NCI-H146 (cell line): ENCODE measurements around the gene RAET1G.
"Not testable (repeated sequence)": the region's sequence is repeated elsewhere in the genome, so short reads cannot be mapped to it uniquely, and the experiment has no call there.

Experiments used
- DNase-seq: peaks from one replicate; lab custom pipeline; 2025; lab: John Stamatoyannopoulos, UW

RAET1G gene

DNA sequence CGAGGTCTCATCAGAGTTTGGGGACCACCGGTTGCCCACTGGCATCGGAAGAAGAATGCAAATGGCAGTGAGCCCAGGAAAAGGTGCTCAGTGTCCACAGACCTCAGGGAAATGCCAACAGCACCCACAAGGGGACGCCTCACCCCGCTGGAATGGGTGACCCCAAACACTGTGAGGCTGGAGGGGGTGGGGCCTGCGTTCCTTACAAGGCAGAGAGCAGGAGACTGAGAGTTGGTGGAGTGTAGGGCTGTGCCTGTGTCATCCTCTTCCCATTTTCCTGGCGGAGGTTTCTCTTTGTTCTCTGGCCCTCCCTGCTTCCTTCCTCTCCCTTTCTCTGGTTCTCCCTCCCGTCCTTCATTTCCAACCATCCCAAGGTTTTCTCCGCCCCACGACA is 31.0 kb upstream of the RAET1G start:
- not testable (repeated sequence) for DNase-seq

DNA sequence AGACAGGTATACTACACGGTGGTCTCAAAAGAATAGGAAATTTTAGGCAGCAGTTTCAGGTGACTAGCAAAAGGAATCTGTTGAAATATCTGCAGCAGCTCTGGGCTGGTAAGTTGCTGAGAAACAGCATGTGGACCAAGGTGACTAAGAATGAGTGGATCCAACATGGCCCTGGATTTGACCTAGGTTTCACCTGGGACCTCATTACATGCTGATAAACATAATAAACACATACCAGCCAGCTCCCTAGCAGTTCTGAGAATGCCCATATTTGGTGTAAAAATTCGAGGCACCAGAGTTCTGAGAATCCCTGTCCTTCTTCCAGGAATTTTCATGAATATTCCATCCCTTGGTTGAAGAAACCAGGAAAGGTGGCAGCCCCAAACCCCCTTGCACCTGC is 30.5 kb upstream of the RAET1G start:
- not testable (repeated sequence) for DNase-seq

DNA sequence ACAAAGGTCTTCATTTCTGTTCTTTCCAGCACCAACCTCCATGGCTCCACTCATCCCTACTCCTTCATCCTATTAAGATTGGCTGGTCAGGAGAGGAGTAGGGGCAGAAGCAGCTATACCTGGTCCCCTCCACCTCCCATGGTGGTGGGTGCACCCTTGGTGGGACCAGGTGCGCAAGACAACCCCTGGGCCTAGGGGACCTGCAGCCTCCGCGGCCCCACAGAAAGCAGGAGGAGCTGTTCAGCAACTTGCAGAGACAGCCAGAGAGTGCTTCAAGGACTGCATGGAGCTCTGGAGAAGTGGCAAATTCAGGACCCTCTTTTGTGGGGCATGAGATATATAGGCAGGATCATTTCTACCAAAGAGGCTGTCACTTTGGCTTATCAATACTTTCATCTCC is 28.7 kb upstream of the RAET1G start:
- DNase-seq: no peak

DNA sequence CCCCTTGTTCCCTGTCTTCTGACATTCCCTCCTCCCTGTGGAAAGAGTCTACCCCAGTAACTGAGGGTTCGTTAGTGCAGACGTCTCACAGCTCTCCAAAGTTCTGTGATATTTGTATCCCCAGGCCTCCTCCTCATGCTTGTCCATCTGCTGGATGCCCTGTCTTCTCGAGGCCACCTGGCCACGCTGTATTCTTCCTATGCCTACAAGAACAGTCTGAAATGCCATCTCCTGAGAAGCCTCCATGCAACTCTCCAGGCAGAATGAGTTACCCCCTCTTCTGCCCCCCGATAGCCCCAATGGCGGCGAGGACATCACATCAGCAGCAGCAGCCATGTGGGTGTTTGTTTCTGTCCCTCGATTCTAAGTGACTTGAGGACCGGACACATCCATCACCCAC is 28.2 kb upstream of the RAET1G start:
- no peak for DNase-seq

DNA sequence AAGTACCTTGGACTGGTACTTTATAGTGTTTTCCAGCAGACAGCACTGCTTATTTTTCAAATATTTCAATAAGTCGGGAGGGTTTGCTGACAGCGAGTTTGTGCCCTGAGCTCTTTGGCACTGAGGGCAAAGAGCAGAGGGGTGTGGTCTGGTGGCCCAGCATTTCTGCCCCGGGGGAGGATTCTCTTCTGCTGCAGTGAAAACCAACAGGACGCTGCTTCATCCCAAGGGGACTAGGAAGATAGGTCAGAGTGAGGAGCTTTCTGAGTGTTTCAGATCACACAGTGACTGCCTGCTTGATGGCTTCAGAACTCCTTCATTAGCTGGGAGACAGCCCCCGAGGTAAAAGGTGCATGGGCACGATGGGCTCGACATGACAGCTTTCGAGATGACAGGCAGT is 27.5 kb upstream of the RAET1G start:
- DNase-seq: no peak

DNA sequence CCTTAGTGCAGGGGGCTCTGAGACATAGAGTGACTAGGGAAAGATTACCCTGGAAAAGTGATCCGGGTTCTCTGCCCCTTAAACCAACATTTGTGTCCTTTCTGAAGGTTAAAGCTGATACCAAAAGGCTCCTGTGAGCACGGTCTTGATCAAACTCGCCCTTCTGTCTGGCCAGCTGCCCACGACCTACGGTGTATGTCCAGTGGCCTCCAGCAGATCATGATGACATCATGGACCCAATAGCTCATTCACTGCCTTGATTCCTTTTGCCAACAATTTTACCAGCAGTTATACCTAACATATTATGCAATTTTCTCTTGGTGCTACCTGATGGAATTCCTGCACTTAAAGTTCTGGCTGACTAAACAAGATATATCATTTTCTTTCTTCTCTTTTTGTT is 25.7 kb upstream of the RAET1G start:
- DNase-seq: no peak

DNA sequence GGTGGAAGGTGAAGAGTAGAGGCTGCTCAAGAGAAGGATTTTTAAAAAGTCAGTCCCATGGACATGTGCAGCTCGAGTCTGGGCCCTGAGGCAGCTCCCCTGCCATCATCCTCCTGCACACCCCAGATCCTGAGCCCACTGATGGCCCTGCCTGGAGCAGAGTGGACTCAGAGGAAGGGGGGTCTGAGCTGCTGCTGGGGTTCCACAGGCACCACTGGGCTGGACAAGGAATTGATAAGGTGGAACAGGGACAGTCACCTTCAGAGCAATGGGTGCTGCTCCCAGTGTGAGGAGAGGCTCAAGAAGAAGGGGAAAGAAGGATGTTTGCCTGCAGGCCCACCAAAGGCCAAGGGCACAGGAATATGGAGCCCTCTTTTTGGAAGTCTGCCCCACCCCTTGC is 25.1 kb upstream of the RAET1G start:
- DNase-seq: no peak

DNA sequence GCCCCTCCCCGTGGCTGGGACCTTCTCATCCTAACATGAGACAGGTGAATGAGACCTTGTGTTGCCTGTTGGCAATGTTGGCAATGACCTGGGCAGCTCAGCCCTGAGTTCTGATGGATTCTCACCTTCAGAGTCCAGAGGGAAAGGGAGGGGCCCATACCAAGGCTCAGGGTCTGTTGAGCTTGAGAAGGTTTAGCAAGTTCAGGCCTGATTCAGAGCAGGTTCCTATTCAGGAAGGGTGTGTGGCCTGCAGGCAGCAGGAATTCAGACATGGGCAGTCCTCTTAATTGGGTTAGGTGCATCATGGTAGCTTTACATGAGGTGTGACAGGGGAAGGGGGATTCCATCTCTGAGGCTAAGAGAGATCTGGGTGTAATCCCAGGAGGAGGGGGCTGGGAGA is 24.6 kb upstream of the RAET1G start:
- not testable (repeated sequence) for DNase-seq

DNA sequence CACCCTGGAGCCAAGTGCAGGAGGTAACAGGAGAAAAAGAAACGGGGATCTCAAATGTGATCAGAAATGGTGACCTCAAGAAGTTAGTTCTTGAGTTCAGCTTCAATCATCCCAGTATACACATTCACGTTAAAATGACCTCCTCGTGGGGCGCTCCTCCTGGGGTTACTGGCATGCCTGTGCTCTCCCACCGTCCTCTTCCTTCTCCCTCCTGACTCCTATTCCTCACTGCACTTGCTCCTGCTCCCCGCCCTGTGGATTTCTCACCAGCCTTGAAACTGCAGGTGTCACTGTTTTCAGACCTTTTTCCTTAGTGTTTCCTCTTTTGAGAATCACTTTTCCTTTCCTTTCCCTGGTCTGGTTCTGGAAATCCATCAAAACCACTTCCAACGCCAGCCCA is 23.7 kb upstream of the RAET1G start:
- DNase-seq: not testable (repeated sequence)

DNA sequence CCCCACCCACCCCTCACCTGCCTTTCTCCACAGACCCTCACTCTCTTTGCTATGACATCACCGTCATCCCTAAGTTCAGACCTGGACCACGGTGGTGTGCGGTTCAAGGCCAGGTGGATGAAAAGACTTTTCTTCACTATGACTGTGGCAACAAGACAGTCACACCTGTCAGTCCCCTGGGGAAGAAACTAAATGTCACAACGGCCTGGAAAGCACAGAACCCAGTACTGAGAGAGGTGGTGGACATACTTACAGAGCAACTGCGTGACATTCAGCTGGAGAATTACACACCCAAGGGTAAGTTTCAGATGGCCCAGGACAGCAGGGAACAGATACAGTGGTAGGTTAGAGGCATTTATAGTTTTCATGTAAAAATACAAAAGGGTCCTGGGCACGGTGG is 22.4 kb upstream of the RAET1G start:
- not testable (repeated sequence) for DNase-seq

DNA sequence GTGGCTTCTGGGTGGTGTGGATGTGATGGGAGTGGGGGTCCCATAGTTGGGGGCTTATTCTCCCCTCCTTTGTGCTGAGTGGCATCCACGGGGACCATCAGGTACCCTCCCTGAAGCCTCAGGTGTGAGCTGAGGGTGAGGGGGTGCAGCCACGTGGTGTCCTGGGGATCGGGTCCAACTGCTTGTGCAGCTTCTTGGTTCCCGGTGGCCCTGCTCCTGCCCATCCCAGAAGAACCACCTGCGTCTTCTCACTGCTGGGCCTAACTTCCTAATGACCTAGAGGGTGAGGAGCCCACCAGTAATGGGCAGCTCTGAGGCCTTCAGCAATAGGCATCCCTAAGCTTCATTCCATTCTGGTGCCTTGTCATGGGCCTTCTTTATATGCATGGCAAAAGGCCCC is 20.4 kb upstream of the RAET1G start:
- DNase-seq: not testable (repeated sequence)

DNA sequence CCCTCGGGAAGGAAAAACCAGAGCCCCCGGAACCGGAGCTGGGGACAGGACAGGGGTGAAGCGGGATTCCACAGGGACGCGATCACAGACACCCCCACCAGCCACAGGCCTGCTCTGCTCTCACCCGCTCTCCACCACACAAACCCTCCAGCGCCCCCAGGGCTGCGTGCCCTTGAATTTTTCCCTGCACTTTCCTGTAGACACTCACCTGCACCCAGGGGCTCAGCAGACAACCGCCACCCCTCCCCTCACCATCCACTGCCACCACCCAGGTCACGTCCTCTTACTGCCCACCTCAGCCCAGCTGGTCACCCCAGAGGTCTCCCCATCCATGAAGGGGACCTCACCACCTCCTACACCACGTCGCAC is 19.5 kb upstream of the RAET1G start:
- DNase-seq: peak; percentile 50

DNA sequence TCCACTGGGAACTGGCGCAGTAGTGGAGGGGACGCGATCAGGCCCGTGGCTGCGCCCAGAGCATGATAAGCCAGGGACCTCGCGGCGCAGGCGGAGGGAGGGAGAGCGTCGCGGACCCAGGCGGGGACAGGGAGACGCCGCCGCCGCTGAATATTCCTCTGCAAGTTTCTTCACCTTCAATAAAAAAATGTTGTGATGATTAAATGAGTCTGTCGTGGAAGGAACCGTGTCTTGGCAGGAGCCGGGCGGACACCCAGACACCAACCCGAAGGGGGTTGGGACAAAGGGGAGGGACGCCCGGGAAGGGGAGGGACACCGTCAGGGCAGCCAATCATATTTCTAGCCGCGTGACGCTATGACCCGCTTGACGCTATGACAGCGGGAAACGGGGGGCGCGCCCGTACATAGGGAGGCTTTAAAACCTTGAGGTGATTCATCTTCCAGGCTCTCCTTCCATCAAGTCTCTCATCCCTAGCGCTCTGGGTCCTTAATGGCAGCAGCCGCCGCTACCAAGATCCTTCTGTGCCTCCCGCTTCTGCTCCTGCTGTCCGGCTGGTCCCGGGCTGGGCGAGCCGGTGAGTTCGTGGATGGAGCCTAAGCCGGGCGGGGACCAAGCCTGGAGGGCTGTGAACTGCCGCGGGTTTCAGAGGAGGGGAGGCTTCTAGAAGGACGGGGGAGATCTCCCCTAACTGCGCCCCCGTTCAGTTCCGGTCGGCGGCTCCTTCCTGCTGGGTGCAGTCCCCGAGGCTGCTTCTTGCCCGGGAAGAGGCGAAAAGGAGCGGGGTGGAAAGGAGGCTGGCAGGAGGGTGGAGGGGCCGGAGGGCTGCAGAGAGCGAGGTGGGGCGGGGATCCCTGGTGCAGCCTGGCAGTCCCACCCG is 18.9 kb upstream of the RAET1G start, which contains the start of gene ULBP2:
TSS of gene ULBP2 (plus strand) at position 432 of the 878 bp plus-strand sequence. CDS start at position 491, 59 bp downstream.
- peak; percentile 91 for DNase-seq

DNA sequence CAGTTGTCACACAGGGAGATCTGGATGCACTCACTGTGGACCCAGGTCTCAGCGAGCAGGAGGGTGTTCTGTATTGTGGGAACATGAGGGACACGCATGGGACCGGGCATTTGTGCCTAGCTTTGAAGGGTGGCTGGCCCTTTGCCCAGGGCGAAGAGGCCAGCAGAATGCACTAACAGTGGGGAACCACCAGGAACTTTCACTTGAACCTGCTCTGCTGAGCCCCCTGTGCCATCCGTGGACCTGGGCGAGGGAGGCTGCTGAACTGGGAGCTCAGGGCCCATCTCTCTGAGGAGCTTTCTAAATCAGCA is 17.7 kb upstream of the RAET1G start:
- no peak for DNase-seq

DNA sequence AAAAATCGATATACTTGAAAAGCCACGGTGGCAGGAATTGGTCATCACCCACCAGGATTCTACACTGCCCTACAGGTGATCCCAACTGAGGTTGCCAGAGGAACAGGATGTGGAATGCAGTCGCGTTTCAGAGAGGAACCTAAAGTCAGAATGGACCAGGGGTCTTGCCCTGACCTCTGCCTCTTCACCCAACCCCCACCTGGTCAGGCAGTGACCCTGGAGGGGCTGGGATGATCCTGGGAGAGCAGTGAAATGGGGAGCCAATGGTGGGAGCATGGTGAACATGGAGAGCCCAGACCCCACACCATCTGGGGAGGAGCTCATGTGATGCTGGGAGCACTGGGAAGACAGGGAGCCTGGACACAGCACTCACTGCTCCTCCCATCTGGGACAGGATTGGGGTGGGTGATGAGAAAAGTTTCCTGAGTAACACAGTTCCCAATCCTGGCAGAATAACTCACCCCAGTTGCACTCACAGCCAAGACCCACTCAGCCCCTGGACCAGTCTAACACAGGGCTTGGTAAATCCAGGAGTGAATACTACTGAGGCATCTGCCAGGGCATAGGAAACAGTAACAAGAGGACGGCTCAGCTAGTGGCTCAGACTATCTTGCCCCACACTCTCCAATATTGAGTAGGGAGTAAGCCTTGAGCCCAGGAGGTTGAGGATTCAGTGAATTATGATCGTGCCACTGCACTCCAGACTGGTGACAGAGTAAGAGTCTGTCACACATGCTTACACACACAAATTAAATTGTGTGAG is 17.2 kb upstream of the RAET1G start:
- no peak for DNase-seq

DNA sequence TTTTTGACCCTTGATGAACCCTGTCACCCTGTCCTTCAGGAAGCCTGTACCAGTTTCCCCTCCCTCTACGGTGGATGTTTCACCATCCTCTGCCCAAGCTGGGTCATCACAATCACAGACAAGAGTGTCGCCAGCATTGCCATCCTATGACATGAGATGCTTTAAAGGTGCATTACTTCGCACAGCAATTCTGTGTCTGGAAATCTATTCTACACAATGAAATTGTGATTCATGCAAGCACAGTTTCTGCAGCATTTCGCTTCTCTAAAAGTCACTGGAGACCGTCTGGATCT is 16.4 kb upstream of the RAET1G start:
- no peak for DNase-seq

DNA sequence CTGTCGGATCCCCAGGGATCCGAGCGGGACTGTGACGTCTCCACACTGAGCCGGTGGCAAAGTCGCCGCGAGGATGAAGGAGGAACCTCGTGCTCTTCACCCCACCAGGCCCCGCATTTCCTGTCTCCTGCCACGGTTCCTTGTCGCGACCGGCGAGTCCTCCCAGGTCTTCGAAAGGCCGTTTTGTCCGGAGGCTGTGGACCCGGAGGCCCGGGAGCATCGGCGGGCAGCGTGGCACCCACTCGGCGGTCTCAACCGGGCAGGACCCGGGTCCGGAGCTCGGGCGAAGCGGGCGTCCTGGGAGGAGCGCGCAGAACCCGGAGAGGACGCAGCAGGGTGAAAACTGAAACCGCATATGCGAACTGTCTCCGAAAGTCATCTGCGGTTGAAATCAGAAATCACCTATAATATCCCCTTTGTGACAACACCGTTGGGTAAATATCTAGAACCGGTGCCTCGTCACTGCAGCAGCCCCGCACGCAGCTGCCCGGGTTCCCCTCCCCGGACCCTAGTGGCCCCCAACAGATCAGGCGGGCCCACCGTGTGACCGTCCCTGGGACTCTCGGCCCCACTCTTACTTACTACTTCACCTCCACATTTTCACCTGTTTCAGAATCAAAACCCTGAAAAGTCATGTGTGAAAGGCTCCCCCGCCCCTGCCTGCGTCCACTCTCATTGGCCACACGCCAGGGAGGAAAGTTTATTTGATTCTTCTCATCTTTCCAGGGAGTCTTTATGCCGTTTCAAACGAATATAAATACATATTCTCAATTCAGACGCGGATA is 15.8 kb upstream of the RAET1G start:
- DNase-seq: peak; percentile 45

DNA sequence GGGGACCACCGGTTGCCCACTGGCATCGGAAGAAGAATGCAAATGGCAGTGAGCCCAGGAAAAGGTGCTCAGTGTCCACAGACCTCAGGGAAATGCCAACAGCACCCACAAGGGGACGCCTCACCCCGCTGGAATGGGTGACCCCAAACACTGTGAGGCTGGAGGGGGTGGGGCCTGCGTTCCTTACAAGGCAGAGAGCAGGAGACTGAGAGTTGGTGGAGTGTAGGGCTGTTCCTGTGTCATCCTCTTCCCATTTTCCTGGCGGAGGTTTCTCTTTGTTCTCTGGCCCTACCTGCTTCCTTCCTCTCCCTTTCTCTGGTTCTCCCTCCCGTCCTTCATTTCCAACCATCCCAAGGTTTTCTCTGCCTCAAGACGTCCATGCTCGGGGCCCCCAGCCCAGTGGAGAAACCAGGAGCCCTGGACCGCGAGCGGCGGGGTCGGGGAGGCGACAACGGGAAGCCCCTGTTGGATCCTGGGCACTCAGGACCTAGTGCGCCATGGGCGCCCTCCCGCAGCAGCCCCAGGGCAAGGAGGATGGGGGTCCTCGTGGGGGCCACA is 15.2 kb upstream of the RAET1G start:
- not testable (repeated sequence) for DNase-seq

DNA sequence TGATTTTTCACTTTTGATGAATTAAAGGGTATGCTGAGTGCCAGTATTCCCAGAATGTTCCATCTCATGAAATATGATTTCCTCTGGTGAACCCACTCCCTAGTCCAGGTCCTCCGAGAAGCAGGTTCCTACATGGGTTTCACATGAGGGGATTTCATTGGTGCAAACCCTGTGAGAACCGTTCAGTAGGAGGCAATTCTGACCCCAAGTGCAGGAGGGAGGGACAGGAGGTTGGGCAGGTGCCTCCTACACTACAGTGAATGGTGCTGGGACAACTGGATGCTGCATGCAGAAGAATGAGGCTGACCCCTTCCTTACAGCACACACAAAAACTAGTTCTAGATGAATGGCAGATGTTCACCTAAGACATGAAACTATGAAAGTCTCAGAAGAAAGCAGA is 13.8 kb upstream of the RAET1G start:
- no peak for DNase-seq

DNA sequence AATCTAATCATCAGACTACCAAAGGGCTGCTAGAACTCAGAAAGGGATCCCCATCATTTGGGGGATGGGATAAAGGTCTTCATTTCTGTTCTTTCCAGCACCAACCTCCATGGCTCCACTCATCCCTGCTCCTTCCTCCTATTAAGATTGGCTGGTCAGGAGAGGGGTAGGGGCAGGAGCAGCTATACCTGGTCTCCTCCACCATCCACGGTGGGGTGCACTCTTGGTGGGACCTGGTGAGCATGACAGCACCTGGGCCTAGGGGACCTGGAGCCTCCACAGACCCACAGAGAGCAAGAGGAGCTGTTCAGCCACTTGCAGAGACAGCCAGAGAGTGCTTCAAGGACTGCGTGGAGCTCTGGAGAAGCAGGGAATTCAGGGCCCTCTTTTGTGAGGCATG is 12.7 kb upstream of the RAET1G start:
- DNase-seq: no peak

DNA sequence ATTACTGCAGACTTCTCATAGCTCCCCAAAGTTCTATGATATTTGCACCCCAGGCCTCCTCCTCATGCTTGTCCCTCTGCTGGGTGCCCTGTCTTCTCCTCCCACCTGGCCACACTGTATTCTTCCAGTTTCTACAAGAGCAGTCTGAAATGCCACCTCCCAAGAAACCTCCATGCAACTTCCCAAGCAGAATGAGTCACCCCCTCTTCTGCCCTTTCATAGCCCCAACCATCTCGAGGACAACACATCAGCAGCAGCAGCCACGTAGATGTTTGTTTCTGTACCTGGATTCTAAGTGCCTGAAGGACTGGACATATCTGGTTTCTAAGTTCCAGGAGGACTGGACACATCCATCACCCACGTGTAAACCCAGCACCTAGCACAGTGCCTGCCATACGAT is 12.3 kb upstream of the RAET1G start:
- DNase-seq: no peak
